ENCODE data around the gene ARID1B. TPM values are rescaled to one million over a fixed set of nuclear protein-coding genes. Genes with fewer than 3 reads are reported as not detected.

The ARID1B gene
- total and polyA plus RNA-seq, 2 donors (not counting 1 experiment from before 2014, with no cell fraction given): 47.2 to 280 TPM

- no peak overlapping the region for H3K27ac Mint-ChIP-seq
- H3K9me3 ChIP-seq (ENCODE audit: control extremely low read depth in 1 of 3, control insufficient read depth in 2 of 3, insufficient read depth in 1 of 3, low read length in 2 of 3): peaks cover 0 to 3% (median 0%) of the 10 kb centered on the region in 3 donors
- CTCF ChIA-PET: no interaction called here
- H3K9ac ChIP-seq (ENCODE audit: low read length): no peak overlapping the region
- H3K4me3 Mint-ChIP-seq: no peak overlapping the region
- no peaks in the 10 kb centered on the region for H4K20me1 ChIP-seq (ENCODE audit: control insufficient read depth, insufficient read depth, low read length, poor library complexity, severe bottlenecking)
- peaks cover 18% of the 10 kb centered on the region for H3K4me1 Mint-ChIP-seq
- H2AFZ ChIP-seq (ENCODE audit: insufficient read depth, low read depth, low read length, poor library complexity, severe bottlenecking): no peak overlapping the region
- H3K27ac ChIP-seq (ENCODE audit: low read length in 2 of 2): no peak overlapping the region
- H3K4me2 ChIP-seq (replicated peaks; ENCODE audit: low read depth, low read length, poor library complexity, severe bottlenecking): no peak overlapping the region
- peaks cover 5% of the 10 kb centered on the region for H3K79me2 ChIP-seq (ENCODE audit: control insufficient read depth, insufficient read depth, low read length)
- 78% methylated on average over 4 of the region's 4 CpGs for WGBS (ENCODE audit: insufficient coverage)
- TF ChIP-seq EZH2 (IDR thresholded peaks at IDR 0.05; ENCODE audit: borderline replicate concordance, insufficient read depth, low read depth, low read length, poor library complexity, severe bottlenecking): no peak
- TF ChIP-seq, protein P1, sequence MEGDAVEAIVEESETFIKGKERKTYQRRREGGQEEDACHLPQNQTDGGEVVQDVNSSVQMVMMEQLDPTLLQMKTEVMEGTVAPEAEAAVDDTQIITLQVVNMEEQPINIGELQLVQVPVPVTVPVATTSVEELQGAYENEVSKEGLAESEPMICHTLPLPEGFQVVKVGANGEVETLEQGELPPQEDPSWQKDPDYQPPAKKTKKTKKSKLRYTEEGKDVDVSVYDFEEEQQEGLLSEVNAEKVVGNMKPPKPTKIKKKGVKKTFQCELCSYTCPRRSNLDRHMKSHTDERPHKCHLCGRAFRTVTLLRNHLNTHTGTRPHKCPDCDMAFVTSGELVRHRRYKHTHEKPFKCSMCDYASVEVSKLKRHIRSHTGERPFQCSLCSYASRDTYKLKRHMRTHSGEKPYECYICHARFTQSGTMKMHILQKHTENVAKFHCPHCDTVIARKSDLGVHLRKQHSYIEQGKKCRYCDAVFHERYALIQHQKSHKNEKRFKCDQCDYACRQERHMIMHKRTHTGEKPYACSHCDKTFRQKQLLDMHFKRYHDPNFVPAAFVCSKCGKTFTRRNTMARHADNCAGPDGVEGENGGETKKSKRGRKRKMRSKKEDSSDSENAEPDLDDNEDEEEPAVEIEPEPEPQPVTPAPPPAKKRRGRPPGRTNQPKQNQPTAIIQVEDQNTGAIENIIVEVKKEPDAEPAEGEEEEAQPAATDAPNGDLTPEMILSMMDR (IDR thresholded peaks at IDR 0.05): no peak
- H3K27me3 ChIP-seq (replicated peaks in 1 of 4; ENCODE audit: control extremely low read depth in 1 of 4, control insufficient read depth in 3 of 4, insufficient read depth in 4 of 4, low read length in 3 of 4): no peaks in the 10 kb centered on the region
- H3K27me3 Mint-ChIP-seq: no peaks in the 10 kb centered on the region
- H3K4me1 ChIP-seq (ENCODE audit: control insufficient read depth in 2 of 2, insufficient read depth in 2 of 2, low read length in 2 of 2): peaks cover 8 to 14% of the 10 kb centered on the region in 2 donors
- no peaks in the 10 kb centered on the region for H3K36me3 ChIP-seq (replicated peaks in 1 of 2; ENCODE audit: control extremely low read depth in 1 of 2, control insufficient read depth in 1 of 2, extremely low read depth in 1 of 2, insufficient read depth in 2 of 2, low read length in 1 of 2)
- H3K9me3 Mint-ChIP-seq (ENCODE audit: insufficient read depth): no peaks in the 10 kb centered on the region
- ATAC-seq (ENCODE audit: low read depth) (no peak), DNase-seq (no peak)
- POLR2A ChIA-PET: interaction anchor here (0.7 kb wide), 1 partner anchor 352 kb away, joined by 3 read pairs; no protein-coding TSS in a partner anchor
- intact Hi-C loops (cut with micrococcal nuclease): no loop called here
- H3K4me3 ChIP-seq (ENCODE audit: control extremely low read depth in 1 of 5, extremely low read depth in 1 of 5, insufficient read depth in 1 of 5, low read depth in 2 of 5, low read length in 4 of 5): no peak overlapping the region
Measured at GRCh38 chr6:156760377-156760776, 16.8 kb upstream of the ARID1B start.

GRCh38 chr6:156762547-156762946 is 14.6 kb upstream of the ARID1B start:
- no peak for ATAC-seq (ENCODE audit: low read depth)
- Histone ChIP-seq H3K27ac (ENCODE audit: low read length in 2 of 2) (no peak overlapping the region), H3K4me2 (replicated peaks; ENCODE audit: low read depth, low read length, poor library complexity, severe bottlenecking) (no peak overlapping the region), H3K9me3 (ENCODE audit: control extremely low read depth in 1 of 3, control insufficient read depth in 2 of 3, insufficient read depth in 1 of 3, low read length in 2 of 3) (no peaks in the 10 kb centered on the region), H3K79me2 (ENCODE audit: control insufficient read depth, insufficient read depth, low read length) (no peaks in the 10 kb centered on the region), H4K20me1 (ENCODE audit: control insufficient read depth, insufficient read depth, low read length, poor library complexity, severe bottlenecking) (no peaks in the 10 kb centered on the region), H3K4me1 (ENCODE audit: control insufficient read depth in 2 of 2, insufficient read depth in 2 of 2, low read length in 2 of 2) (peaks cover 5 to 6% of the 10 kb centered on the region in 2 donors), H2AFZ (ENCODE audit: insufficient read depth, low read depth, low read length, poor library complexity, severe bottlenecking) (no peak overlapping the region), H3K9ac (ENCODE audit: low read length) (no peak overlapping the region), H3K4me3 (ENCODE audit: control extremely low read depth in 1 of 5, extremely low read depth in 1 of 5, insufficient read depth in 1 of 5, low read depth in 2 of 5, low read length in 4 of 5) (no peak overlapping the region), H3K27me3 (replicated peaks in 1 of 4; ENCODE audit: control extremely low read depth in 1 of 4, control insufficient read depth in 3 of 4, insufficient read depth in 4 of 4, low read length in 3 of 4) (no peaks in the 10 kb centered on the region), H3K36me3 (replicated peaks in 1 of 2; ENCODE audit: control extremely low read depth in 1 of 2, control insufficient read depth in 1 of 2, extremely low read depth in 1 of 2, insufficient read depth in 2 of 2, low read length in 1 of 2) (no peaks in the 10 kb centered on the region)
- intact Hi-C loops (cut with micrococcal nuclease): no loop called here
- CTCF ChIA-PET: interaction anchor here (1.3 to 1.6 kb wide), 2 partner anchors 10 to 73 kb away, joined by 4 to 6 read pairs; no protein-coding TSS in a partner anchor
- no peak for DNase-seq
- Mint-ChIP-seq H3K9me3 (ENCODE audit: insufficient read depth) (no peaks in the 10 kb centered on the region), H3K4me3 (no peak overlapping the region), H3K4me1 (peaks cover 12% of the 10 kb centered on the region), H3K27ac (no peak overlapping the region), H3K27me3 (no peaks in the 10 kb centered on the region)
- POLR2A ChIA-PET: interaction anchor here (0.7 kb wide), 1 partner anchor 139 kb away, joined by 5 read pairs; no protein-coding TSS in a partner anchor
- WGBS (ENCODE audit: insufficient coverage): 98% methylated on average over 6 of the region's 7 CpGs
- TF ChIP-seq EZH2 (IDR thresholded peaks at IDR 0.05; ENCODE audit: borderline replicate concordance, insufficient read depth, low read depth, low read length, poor library complexity, severe bottlenecking): no peak
- TF ChIP-seq, protein P1 (IDR thresholded peaks at IDR 0.05): no peak
